Renal cortex interstitium (tissue), 11 donors: ENCODE results near the gene DPYSL3. TPM values are rescaled to one million over a fixed set of nuclear protein-coding genes. Genes with fewer than 3 reads are reported as not detected.
A peak's percentile ranks its signal among the peaks of the same experiment; 100 is the strongest.

Experiments
- DNase-seq, 11 donors: peaks; one replicate each; pipeline ENCODE4 v3.0.0-alpha.2; 2013; ENCODE audit warnings: low read depth in 9 of 11, low spot score in 4 of 11; ENCODE audit errors: extremely low read depth in 1 of 11
- polyA plus RNA-seq, 3 donors: library from polyadenylated mRNA; unstranded; fragments of 120-200 nt; gene quantifications; one replicate each; pipeline ENCODE4 v1.2.1, GENCODE V29; 2013; ENCODE audit not compliant: insufficient read length in 3 of 3

The DPYSL3 gene
- polyA plus RNA-seq, 3 donors, result 30.4 to 44.1 (median 33.1) TPM

DNA sequence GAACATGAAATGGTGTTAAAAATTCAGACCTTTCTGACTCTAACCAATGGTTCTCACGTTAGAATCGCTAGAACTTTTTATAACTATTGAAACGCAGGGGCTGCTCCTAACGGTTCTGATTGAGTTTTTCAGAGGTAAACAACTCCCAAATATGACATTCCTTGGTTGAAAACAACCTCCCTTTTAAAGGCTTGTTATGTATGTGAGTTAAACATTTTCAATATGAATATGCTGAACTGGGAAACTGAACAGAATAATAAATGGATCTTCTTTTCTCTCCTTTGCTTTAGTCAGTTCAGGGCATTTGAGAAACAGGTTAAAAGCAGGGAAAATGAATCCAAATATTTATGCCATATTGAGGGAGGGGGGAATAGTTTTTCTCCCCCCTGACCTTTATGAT lies 13.2 kb upstream of the DPYSL3 start:
- DNase-seq, result no peak

DNA sequence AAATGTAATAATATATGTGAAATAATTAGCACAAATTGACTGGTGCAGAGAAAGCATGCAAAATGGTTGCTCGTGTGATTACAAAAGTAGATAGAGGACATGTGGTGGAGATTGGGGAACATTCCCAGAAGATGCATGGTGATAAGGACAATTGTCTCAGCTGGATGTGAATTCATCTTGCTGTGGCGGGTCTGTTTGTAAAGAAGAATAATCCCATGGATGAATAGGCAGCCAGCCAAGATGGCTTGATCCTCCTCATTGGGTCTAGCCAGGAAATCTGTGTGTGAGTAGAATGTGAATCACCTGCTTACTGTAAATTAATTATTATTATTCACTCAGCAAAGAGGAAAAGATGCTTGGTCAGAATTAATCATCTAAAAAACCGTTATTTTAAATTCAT lies 12.6 kb upstream of the DPYSL3 start:
- no peak for DNase-seq

DNA sequence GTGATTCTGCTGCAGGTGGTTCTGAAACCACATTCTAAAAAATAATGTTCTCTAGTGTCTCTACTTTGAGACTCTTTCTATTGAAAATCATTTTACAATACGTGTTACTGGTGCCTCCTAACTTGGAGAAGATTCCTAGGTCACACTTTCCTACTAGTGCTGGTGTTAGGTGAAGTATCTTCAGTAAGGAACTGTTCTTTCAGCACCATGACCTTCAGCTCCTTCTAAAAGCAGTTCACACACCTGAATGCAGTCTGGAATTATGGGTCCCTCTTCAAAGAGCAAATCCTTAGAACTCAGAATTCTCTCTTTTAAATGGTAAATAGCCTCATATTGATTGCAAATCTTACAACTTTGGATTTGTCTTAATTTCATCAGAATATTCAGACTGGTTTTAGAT lies 10.6 kb upstream of the DPYSL3 start:
- no peak for DNase-seq

DNA sequence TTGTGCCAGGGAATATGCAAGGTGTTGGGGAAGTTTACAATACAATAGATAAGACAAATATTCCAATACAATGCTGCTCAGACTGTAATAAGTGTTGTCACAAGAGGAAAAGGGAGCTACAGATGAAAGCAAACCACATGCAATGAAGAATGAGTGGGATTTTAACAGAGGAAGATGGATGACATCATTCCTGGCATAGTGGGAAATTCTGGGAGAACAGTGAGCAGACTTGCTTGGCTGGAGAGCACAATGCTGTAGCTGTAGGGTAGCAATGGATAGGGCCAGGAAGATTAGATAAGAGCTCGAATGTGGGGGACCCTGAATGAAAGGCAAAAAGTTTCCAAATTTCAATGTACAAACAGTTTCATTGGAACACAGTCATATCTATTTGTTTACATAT lies 9.5 kb upstream of the DPYSL3 start:
- DNase-seq, result no peak

DNA sequence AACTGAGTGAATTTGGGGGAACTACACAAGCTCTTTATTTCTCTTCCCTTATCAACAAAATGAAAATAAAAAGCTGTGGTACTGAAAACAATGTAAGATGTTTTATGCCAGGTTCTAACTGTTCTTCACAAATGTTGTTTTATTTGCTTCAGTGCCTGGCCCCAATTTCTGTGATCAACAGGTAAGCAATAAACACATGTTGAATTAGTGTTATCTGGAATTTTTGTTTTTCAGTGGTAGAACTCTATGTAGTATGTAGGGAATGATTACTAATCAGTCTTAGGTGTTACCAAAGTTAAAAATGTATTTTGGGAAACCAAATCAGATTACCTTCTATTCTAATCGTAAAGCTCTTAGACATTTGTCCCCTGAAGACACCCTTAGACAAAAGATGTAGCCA lies 7.5 kb upstream of the DPYSL3 start:
- DNase-seq, result no peak

DNA sequence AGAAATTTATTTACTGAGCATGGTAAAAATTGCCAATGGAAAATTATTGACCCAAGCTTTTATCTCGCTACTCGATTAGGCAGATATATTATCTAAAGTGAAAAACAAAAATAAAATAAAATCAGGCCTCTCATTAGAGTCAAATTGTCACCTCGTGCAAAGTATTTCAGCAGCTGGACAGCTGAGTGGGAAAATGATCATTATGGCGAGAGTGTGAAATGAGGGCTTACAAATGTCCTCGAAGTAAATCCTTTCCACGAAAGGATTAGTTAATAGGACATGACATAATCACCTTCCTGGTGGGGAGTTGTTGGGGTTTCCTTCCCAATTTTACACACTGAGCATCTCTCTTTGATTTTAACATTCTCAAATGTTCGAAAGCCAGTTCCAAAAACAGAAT lies 5.4 kb upstream of the DPYSL3 start:
- no peak for DNase-seq

DNA sequence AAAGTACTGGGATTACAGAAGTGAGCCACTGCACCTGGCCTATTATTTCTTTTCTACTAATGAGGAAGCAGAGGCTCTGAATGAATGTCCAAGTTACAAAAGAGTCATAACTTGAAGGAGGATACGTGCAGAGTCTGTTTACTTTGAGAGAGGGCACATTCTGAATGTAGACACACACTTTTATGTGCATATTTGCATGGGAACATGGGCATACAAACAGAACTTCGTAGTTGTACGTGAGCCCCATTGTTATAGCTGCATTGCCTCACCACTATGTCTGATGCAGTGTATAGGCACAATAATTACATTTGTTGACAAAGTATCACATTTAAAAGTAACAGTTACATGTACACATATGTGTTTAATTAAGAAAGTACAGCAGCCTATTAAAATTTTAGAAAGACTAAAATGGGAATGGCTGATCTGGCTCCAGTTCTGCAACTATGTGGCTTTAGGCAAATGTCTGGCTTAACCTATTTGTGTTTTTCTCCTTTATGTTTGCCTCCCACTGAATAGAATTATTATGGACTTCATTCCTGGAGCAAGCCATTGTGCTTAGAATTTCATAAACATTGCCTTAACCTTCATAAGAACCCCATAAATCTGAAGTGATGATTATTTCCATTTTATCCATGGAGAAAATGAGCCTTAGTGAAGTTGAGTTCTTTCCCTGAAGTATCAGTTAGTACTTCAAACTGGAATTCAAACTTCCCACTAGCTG lies 3.0 kb upstream of the DPYSL3 start:
- no peak for DNase-seq

DNA sequence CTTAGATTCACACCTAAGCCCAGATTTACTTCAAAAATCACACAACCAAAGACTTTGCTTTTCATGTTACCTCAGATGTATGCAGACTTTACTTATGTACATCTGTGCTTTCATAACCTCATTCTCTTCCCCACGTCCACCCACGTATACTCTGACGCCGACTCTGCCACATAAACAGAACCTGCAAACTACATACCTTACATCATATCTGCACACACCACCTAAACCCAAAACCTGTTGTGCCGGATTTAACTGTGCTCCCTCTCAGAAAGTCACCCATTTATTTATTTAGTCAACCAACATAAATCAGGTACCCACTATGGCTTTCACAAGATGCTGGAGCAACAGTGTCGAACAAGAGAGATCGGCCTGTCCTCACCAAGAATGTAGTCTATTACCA lies 1.0 kb upstream of the DPYSL3 start:
- DNase-seq, result no peak

DNA sequence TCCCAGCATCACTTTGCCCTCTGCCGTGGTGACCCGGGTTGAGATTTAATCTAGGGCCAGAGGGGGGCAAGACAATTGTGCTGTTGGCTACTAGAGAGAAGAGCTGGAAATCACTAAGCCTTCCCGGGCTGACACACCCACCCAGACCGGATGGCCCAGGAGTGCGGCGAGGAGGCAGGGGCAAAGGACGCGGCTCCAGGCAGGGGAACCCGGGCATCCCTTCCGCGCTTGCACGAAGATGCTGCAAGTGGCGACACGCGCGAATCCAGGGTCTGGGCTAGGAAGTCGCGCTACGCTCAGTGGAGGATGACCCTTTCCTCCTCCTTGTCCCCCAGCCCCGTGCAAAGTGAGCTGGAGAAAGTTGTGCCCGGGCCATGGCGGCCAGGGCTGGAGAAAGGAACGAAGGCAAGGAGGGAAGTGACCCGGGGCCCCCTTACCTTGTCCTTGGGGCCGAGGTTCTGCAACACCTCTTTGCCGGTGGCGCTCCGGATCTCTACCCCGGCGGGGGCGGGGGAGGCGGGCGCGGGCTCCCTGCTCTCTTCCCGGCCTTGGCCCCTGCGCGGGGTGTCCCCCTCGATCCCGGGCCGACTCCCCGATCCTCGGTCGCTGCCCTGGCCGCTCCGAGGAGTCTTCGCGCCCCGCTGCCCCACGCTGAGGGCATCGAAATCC lies 693 bp downstream of the DPYSL3 start:
- DNase-seq, result peak in 1 of 11 donors; percentile 5

DNA sequence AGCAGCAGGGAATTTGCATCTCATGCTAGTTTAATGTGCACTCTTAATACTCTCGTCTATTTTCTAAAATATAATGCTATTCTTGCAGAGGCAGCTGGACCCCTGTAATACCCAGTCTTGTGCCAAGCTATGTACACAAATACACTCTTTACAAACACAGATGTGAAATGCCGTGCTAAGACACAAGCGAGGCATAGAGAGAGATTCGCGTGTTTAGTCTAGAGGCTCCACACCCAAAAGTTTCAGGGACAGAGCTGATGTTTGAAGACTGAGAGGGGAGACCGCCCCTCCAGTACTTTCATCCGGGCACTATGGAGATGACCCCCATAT lies 1.2 kb downstream of the DPYSL3 start:
- no peak for DNase-seq

DNA sequence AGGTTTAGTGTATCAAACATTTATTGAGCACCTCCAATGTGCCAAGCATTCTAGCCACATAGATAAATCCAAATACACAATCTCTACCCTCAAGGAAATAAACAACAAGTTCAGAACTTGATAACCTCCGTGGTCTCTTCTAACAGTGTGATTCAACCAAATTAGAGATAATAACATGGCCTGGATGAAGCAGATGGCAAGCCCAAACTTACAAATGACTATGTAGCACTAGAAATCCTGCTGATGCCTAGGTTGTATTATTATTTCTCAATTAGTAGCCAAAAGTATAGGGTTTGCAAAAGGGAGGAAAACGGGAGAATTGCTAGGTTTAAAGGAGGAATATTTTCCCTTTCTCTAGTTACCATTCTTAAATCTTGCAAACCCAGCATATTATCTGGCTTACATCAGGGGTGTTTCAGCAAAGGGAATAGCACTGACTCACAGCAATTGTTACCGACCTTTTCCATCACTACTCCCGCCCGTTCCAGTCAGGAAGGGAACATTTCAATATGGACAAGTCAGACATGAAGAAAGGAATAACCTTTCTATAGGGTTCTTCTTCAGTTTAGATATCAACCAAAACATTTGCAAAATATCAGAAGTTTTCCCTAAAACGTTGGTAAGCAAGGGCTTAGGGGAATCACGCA lies 2.3 kb downstream of the DPYSL3 start:
- DNase-seq, result no peak

DNA sequence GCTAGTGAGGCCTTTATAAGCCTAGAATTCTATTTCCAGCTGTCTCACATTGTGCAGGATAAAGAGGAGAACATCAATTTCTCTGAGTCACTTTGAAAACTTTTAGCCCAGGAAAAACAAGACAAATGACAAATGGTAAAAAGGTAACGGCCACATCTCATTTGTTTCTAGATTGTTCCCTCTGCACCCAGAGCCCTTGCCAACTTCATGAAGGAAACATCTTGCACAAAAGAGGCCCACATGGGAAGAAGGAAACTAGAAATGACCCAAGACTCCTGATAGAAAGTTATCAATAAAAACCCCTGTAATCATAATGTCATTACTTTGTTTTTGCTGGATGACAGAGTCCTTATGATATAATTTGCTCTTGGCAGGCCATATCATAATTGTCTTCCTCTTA lies 5.3 kb downstream of the DPYSL3 start:
- DNase-seq, result no peak

DNA sequence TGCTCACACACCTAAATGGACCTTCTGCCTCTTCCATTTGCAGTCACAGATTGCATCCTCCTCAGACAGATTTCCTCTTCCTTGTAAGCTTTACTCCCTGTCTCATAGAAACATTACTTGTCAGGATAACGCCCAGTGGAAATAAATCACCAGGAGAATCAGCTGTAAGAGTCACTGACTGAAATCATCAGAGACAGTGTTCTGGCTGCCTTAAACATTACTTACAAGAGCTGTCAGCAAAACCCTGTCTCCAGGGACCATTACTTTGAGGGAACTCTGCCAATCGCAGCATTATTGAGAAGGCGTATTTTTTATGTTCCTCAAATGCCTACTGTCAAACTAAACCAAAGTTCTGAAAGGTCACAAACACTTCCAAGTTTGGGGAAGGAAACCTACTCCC lies 5.9 kb downstream of the DPYSL3 start:
- peak in 1 of 11 donors; percentile 1 for DNase-seq

DNA sequence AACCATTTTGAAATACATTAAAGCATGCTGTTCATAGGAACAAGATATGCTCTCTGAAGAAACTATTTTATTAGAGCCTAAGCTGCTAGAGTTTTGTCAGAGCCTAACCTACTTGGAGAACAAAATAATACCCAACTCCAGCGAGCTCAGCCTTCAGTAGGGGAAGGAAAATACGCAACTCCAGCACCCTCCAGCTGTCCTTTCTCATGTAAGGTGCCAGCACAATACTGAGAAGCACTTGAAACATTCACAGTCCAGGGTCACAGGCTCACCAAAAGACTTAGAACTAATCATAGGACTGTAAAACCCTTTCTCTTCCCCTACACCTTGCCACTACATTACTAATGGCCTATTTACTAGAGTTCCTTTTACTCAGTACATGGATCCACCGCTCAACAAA lies 18.9 kb downstream of the DPYSL3 start:
- DNase-seq, result no peak

DNA sequence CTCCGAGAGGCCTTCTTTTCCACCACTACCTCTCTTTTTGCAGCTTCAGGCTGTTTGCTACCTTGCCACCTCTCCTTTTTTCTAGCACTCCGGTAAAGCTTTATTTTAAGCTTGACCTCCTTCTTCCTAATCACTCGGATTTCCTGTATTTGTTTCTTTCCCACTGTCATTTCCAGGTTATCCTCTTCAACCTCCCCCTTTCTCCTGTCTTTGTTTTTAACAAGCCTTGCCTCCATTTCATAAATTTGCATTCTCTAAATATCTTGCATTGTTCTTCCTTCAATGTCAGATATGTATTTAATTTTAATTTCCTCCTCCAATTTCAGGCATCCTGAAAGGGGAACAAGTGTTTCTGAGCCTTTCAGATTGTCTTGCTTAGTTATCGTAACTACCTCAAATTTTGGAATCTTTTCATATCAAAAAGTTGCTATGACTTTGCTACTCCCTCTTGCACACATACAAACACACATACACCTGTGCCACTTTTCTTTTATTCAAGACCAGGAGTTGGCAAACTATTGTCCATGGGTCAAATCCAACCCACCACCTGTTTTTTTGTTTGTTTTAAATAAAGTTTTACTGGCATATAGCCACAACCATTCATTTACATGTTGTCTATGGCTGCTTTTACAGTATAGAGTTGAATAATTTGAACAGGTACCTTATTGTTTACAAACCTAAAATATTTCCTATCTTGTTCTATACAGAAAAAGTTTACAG lies 22.7 kb downstream of the DPYSL3 start:
- no peak for DNase-seq

DNA sequence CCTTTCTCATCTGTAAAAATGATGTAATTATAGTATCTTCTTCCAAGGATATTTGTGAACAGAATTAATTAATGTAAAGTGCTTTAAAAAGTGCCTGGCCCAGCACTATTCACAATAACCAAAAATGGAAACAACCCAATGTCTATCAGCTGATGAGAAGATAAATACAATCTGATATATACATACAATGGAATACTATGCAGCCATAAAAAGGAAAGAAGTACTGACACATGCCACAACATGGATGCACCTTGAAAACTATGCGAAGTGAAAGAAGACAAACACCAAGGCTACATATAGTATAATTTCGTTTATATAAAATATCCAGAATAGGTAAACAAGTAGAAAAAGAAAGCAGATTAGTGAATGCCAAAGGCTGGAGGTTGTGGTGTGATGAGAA lies 24.1 kb downstream of the DPYSL3 start:
- DNase-seq, result no peak

DNA sequence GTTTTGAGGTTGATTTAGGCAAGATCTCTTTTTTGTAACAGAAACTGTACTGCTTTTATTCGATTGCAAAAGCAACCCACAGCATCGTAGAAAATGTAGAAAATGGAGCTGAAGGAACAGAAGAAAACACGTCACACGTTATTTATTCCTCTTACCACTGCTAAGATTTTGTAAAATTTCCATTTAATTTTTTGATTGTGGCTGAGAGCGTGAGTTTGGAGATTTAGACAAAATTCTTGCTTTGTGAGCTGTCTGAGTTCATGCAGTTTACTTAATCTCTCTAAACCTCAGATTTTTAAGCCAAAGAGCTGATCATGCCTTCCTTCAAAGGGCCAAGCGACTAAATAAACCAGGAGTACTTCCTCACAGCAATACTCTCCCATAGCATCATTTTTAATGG lies 24.8 kb downstream of the DPYSL3 start:
- DNase-seq, result no peak

DNA sequence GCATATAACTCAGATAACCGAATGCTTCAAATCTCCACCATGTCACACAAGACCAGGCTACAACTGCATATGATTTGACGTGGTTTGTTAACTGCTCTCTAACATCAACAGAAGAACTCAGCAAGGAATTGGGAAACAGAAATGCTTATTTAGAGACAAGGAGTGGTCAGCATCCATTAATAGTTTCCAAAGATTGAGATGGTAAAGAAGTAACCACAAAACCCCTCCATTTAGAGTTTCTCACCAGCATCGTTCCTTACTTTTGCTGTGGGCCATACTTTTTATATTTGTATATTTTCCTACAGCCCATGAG lies 25.2 kb downstream of the DPYSL3 start:
- no peak for DNase-seq

DNA sequence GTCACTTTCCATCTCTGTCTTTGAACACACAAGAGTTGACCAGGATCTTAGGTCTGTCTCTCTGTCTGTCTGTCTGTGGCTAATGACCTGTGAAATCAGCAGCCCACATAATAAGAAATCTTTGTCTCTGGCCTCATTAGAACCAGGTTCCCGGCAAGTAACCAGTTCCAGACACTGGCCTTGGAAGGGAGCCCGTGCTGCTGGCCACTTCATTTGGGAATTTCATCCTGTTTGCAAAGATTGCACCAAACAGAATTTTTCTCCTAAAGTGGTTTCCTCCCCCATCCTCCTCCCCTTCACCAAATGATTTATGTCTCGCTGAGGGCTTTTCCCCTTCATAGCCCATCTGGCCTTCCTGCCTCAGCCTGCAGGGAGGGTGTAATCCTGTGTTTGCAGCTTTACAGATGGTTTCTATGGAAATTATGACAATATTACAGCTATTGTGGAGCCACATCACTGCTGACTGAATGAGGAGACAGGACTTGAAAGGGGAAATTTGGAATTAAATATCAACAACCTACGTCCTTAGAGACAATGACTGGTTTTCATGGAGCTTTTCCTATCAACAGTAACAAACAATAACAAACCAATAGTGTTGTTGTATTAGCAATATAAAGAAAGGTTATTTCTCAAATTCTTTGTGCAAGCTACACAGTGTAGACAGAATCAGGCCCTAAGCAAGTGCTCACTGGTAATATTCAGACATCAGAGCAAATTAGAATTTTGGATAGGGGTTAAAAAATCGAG lies 25.7 kb downstream of the DPYSL3 start:
- DNase-seq, result peak in 10 of 11 donors; percentile 38 to 74 (median 50)
